Cardiac muscle cell (in vitro differentiated cells and primary cell): ENCODE measurements around the gene PSMG4. TPM values are rescaled to one million over a fixed set of nuclear protein-coding genes. Genes with fewer than 3 reads are reported as not detected.

Experiments used
- DNase-seq, 2 donors: peaks; one replicate each; pipeline versions ENCODE4 v3.0.0 to v3.0.0-alpha.2; 2010 to 2017; ENCODE audit warnings: low read depth in 1 of 2, low spot score in 1 of 2
- H3K27ac ChIP-seq: fragments of 200-600 bp; sonication (generic); 2 replicates; pipeline ENCODE4 v1.5.1; 2016
- H3K27me3 ChIP-seq: fragments of 200-600 bp; sonication (generic); 2 replicates; pipeline ENCODE4 v1.6.0; 2016; ENCODE audit warnings: control low read depth
- H3K36me3 ChIP-seq: fragments of 200-600 bp; sonication (generic); 2 replicates; pipeline ENCODE4 v1.5.1; 2016; ENCODE audit warnings: control low read depth
- H3K4me1 ChIP-seq: fragments of 200-600 bp; sonication (generic); 2 replicates; pipeline ENCODE4 v1.8.1; 2017; ENCODE audit warnings: low read depth, mild to moderate bottlenecking, mixed run types
- H3K4me3 ChIP-seq: fragments of 200-600 bp; sonication (generic); 2 replicates; pipeline ENCODE4 v1.5.1; 2016; ENCODE audit warnings: mild to moderate bottlenecking
- H3K9me3 ChIP-seq: fragments of 200-600 bp; sonication (generic); 2 replicates; pipeline ENCODE4 v1.5.1; 2017; ENCODE audit warnings: low read depth, mild to moderate bottlenecking, control low read depth
- polyA plus RNA-seq: library from polyadenylated mRNA; unstranded; fragments of >200 nt; fragmentation: Nextera tagmentation; extraction: Ambion mirVana; gene quantifications from 2 replicates; pipeline ENCODE4 v1.2.1, GENCODE V29; 2016
- total RNA-seq: library from RNA; depleted of rRNA; stranded (reverse); fragments of >200 nt; gene quantifications from 2 replicates; pipeline ENCODE4 v1.2.3, GENCODE V29; 2016
- TF ChIP-seq, protein P1 (sequence below): IDR thresholded peaks from 2 replicates; pipeline ENCODE4 v1.5.1; 2012; ENCODE audit warnings: low read depth, mild to moderate bottlenecking, low read length

Gene PSMG4
- total and polyA plus RNA-seq, 2 experiments from 2014 or later = 22.2 to 44.0 TPM

DNA sequence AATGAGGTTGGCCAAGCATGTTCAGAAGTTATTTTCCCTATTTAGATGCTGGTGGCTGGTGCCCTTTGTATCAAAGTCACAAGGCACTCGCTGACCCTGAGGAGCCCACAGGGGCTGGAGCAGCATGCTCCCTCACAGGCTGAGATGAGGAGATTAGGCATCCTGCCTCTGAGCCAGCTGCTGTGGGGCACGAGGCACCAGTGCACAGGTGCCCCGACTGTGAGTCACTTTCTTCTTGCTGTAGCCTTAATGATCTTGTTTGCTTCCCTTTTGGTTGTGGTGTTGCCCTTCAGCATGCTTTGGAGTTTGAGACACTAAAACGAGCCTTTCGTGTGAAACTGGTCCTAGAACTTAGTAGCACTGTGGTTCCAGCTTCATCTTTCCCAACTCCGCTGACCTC is 4.3 kb downstream of the PSMG4 start:
- Histone ChIP-seq H3K4me3 (no peak overlapping the region), H3K27ac (no peak overlapping the region), H3K4me1 (peaks cover 4% of the 10 kb centered on the region), H3K36me3 (peaks cover 5% of the 10 kb centered on the region), H3K9me3 (no peaks in the 10 kb centered on the region), H3K27me3 (no peaks in the 10 kb centered on the region)
- no peak for DNase-seq
- TF ChIP-seq, protein P1, sequence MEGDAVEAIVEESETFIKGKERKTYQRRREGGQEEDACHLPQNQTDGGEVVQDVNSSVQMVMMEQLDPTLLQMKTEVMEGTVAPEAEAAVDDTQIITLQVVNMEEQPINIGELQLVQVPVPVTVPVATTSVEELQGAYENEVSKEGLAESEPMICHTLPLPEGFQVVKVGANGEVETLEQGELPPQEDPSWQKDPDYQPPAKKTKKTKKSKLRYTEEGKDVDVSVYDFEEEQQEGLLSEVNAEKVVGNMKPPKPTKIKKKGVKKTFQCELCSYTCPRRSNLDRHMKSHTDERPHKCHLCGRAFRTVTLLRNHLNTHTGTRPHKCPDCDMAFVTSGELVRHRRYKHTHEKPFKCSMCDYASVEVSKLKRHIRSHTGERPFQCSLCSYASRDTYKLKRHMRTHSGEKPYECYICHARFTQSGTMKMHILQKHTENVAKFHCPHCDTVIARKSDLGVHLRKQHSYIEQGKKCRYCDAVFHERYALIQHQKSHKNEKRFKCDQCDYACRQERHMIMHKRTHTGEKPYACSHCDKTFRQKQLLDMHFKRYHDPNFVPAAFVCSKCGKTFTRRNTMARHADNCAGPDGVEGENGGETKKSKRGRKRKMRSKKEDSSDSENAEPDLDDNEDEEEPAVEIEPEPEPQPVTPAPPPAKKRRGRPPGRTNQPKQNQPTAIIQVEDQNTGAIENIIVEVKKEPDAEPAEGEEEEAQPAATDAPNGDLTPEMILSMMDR = no peak

DNA sequence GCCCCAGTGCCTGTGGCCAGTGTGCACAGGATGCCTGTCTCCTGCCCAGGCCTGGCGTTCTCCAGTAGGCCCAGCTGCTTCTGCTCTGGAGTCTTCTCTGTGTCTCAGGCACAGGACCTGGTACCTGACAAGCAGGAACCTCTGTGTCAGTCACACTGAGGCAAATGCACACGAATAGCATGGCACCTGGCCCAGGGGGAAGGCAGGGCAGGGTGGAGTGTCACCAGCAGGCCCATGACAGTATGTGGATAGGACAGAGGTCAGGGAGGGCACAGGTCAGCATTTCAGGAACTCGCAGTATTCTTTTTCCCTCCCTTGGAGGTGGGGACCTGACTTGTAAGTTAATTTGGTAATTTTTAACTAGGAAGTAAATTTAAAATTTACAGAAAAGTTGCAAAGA is 5.6 kb downstream of the PSMG4 start:
- TF ChIP-seq, protein P1 = no peak
- Histone ChIP-seq H3K27me3 (no peaks in the 10 kb centered on the region), H3K4me1 (peaks cover 4% of the 10 kb centered on the region), H3K36me3 (peaks cover 7% of the 10 kb centered on the region), H3K4me3 (no peak overlapping the region), H3K27ac (no peak overlapping the region), H3K9me3 (no peaks in the 10 kb centered on the region)
- DNase-seq = no peak

DNA sequence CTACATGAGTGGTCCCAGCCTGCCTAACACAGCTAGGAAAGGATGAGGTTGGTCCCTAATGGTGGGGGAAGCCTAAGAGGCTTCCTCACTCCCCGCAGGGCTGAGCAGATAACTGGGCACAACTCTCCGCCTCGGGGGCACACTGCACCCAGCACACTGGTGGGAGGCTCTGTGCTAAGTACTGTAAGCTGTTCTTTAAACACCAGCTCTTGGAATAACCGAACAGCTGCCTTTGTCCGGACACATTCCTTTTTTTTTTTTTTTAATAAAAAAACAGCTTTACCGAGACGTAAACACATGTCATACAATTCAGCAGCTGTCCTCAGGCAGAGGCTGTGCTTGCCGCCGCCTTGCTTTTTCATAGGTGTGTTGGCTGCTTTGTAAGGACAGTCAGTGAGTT is 6.9 kb downstream of the PSMG4 start:
- no peak for DNase-seq
- Histone ChIP-seq H3K27me3 (no peaks in the 10 kb centered on the region), H3K4me3 (no peak overlapping the region), H3K36me3 (peaks cover 9% of the 10 kb centered on the region), H3K9me3 (no peaks in the 10 kb centered on the region), H3K27ac (no peak overlapping the region), H3K4me1 (no peaks in the 10 kb centered on the region)
- TF ChIP-seq, protein P1 = no peak

DNA sequence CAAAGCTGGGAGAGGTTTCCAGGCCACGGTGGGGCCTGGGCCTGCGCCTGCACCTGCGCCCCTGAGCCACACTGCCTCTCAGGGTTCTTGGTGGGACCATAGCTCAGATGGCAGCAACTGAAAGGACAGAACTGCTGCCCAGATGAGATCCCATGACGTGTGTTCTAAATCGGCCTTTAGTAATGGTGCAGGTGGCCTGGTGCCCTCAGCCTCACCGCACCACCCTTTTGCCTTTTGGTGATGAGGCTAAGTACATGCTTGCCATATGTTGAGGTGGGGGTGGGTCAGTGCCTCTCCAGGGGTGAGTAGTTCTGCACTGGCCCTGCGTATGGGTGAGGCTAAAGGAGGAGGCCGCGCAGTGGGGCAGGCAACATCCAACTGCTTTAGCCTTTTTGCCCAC is 7.4 kb downstream of the PSMG4 start:
- Histone ChIP-seq H3K9me3 (no peaks in the 10 kb centered on the region), H3K27me3 (no peaks in the 10 kb centered on the region), H3K4me1 (no peaks in the 10 kb centered on the region), H3K4me3 (no peak overlapping the region), H3K27ac (no peak overlapping the region), H3K36me3 (peaks cover 11% of the 10 kb centered on the region)
- no peak for DNase-seq
- TF ChIP-seq, protein P1 = no peak

DNA sequence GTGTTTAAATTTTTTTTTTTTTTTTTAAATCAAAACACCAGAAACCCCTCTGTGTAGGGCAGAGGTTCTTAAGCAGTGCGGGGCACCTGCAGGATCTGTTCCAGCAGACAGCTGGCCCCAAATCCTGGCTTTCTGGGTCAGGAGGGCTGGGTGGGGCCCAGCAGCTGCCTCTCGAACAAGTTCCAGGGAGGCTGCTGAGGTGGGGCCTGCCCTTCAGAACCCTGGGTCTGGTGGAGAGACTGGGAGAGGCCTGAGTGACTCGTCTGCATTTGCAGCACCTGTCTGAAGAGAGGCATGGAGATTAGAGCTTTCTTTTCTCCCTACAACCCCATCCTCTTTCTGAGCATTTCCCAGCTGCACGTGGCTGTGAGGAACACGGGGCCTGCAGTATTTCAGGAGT is 8.4 kb downstream of the PSMG4 start:
- no peak overlapping the region for H3K4me3 ChIP-seq
- no peaks in the 10 kb centered on the region for H3K9me3 ChIP-seq
- no peaks in the 10 kb centered on the region for H3K27me3 ChIP-seq
- no peak overlapping the region for H3K27ac ChIP-seq
- TF ChIP-seq, protein P1 = no peak
- peaks cover 11% of the 10 kb centered on the region for H3K36me3 ChIP-seq
- H3K4me1 ChIP-seq = no peaks in the 10 kb centered on the region
- DNase-seq = no peak

DNA sequence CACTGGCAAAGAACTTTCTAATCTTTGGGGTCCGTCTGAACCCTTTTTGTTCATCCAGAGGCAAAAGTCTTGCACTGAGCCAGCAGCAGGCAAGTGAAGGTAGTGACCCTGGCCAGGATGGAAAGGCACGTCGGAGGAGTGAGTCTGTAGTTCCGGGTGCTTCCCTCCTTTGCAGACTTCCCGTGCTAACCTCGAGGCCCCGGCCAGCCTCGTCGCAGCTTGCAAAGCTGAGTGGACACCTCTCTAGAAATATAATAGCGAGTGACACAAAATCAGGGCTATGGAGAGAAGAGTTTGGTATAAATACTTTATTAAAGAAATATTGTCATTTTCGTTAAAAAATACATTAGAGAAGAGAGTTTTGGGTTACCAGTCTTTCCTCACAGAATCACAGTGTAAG is 9.9 kb downstream of the PSMG4 start:
- Histone ChIP-seq H3K9me3 (no peaks in the 10 kb centered on the region), H3K4me3 (no peak overlapping the region), H3K36me3 (peaks cover 14% of the 10 kb centered on the region), H3K27me3 (no peaks in the 10 kb centered on the region), H3K4me1 (no peaks in the 10 kb centered on the region), H3K27ac (no peak overlapping the region)
- TF ChIP-seq, protein P1 = no peak
- DNase-seq = no peak
